Trophoblast cell (in vitro differentiated cells and primary cell): ENCODE measurements around the gene ADCY5.

Source experiments
- DNase-seq, 2 donors: peaks; one replicate each; pipeline ENCODE4 v3.0.0-alpha.2; 2016
- H2AFZ ChIP-seq: 2 replicates; pipeline ENCODE4 v1.6.1; 2013; ENCODE audit warnings: low read length, moderate library complexity, mild to moderate bottlenecking; ENCODE audit not compliant: insufficient read depth, poor library complexity
- H2AK5ac ChIP-seq: 2 replicates; pipeline ENCODE4 v1.6.1; 2013; ENCODE audit warnings: mild to moderate bottlenecking, low read length
- H2BK120ac ChIP-seq: 2 replicates; pipeline ENCODE4 v1.6.1; 2013; ENCODE audit warnings: low read length, mild to moderate bottlenecking, moderate library complexity; ENCODE audit not compliant: insufficient read depth, poor library complexity
- H2BK12ac ChIP-seq: 2 replicates; pipeline ENCODE4 v1.6.1; 2013; ENCODE audit warnings: mild to moderate bottlenecking, low read length, moderate library complexity
- H2BK5ac ChIP-seq: 2 replicates; pipeline ENCODE4 v1.6.1; 2013; ENCODE audit warnings: low read length, low read depth, moderate library complexity, mild to moderate bottlenecking; ENCODE audit not compliant: poor library complexity
- H3K14ac ChIP-seq: 2 replicates; pipeline ENCODE4 v1.6.1; 2013; ENCODE audit warnings: mild to moderate bottlenecking, low read length
- H3K18ac ChIP-seq: 2 replicates; pipeline ENCODE4 v1.6.1; 2013; ENCODE audit warnings: mild to moderate bottlenecking, low read length
- H3K23ac ChIP-seq: 2 replicates; pipeline ENCODE4 v1.6.1; 2013; ENCODE audit warnings: low read length
- H3K27ac ChIP-seq: 2 replicates; pipeline ENCODE4 v1.5.1; 2013; ENCODE audit warnings: low read depth, mild to moderate bottlenecking, inconsistent platforms, low read length, moderate library complexity
- H3K27me3 ChIP-seq: 2 replicates; pipeline ENCODE4 v1.6.1; 2013; ENCODE audit warnings: inconsistent platforms, mild to moderate bottlenecking, low read length, moderate library complexity; ENCODE audit not compliant: insufficient read depth
- H3K36me3 ChIP-seq, 2 experiments: 1 replicate in 1 of 2; 2 replicates in 1 of 2; pipeline ENCODE4 v1.6.1; 2013; ENCODE audit warnings: low read length in 2 of 2, mild to moderate bottlenecking in 2 of 2, moderate library complexity in 1 of 2; ENCODE audit not compliant: insufficient read depth in 2 of 2, control insufficient read depth in 1 of 2
- H3K4ac ChIP-seq: 2 replicates; pipeline ENCODE4 v1.6.1; 2013; ENCODE audit warnings: low read depth, mild to moderate bottlenecking, low read length, moderate library complexity
- H3K4me1 ChIP-seq, 2 experiments: 1 replicate in 1 of 2; 2 replicates in 1 of 2; pipeline ENCODE4 v1.6.1; 2013; ENCODE audit warnings: low read length in 2 of 2, mild to moderate bottlenecking in 2 of 2, moderate library complexity in 1 of 2; ENCODE audit not compliant: insufficient read depth in 2 of 2, control insufficient read depth in 1 of 2
- H3K4me2 ChIP-seq: 2 replicates; pipeline ENCODE4 v1.6.1; 2013; ENCODE audit warnings: inconsistent platforms, mild to moderate bottlenecking, low read length, moderate library complexity
- H3K4me3 ChIP-seq: 2 replicates; pipeline ENCODE4 v1.5.1; 2013; ENCODE audit warnings: mild to moderate bottlenecking, low read depth, low read length, inconsistent platforms
- H3K79me1 ChIP-seq: one replicate; pipeline ENCODE4 v1.6.1; 2013; ENCODE audit warnings: low read length
- H3K79me2 ChIP-seq: 2 replicates; pipeline ENCODE4 v1.6.1; 2013; ENCODE audit warnings: low read length, mild to moderate bottlenecking; ENCODE audit not compliant: control insufficient read depth, insufficient read depth, poor library complexity
- H3K9ac ChIP-seq: 2 replicates; pipeline ENCODE4 v1.6.1; 2013; ENCODE audit warnings: mild to moderate bottlenecking, low read length
- H3K9me3 ChIP-seq: 2 replicates; pipeline ENCODE4 v1.6.1; 2013; ENCODE audit warnings: low read depth, mild to moderate bottlenecking, control low read depth, inconsistent platforms, low read length; ENCODE audit not compliant: insufficient read depth
- H4K12ac ChIP-seq: 2 replicates; pipeline ENCODE4 v1.6.1; 2013; ENCODE audit warnings: low read depth, mild to moderate bottlenecking, low read length, moderate library complexity
- H4K8ac ChIP-seq: 2 replicates; pipeline ENCODE4 v1.6.1; 2013; ENCODE audit warnings: low read depth, mild to moderate bottlenecking, low read length, moderate library complexity
- H4K91ac ChIP-seq: one replicate; pipeline ENCODE4 v1.6.1; 2013; ENCODE audit warnings: low read depth, mild to moderate bottlenecking, low read length, moderate library complexity
- WGBS: extraction: QIAGEN DNeasy Blood & Tissue Kit; methylation state at CpG from one replicate; pipeline ENCODE4 v1.1.7; 2013; ENCODE audit warnings: missing lambda C conversion rate; ENCODE audit not compliant: insufficient read length, insufficient coverage; ENCODE audit errors: extremely low coverage; 5-methylcytosine and 5-hydroxymethylcytosine counted together

The ADCY5 gene

GRCh38 chr3:123261666-123262065 is 187.2 kb downstream of the ADCY5 start:
- Histone ChIP-seq H3K79me2 (no peaks in the 10 kb centered on the region), H3K9me3 (no peaks in the 10 kb centered on the region), H4K12ac (no peak overlapping the region), H4K8ac (no peak overlapping the region), H2AFZ (no peak overlapping the region), H2AK5ac (no peak overlapping the region), H3K4me2 (no peak overlapping the region), H3K36me3 (peaks cover 1% of the 10 kb centered on the region in 2 experiments), H3K27me3 (no peaks in the 10 kb centered on the region), H3K4ac (no peak overlapping the region), H2BK12ac (no peak overlapping the region), H2BK120ac (no peak overlapping the region), H2BK5ac (no peak overlapping the region), H4K91ac (no peak overlapping the region), H3K4me1 (no peaks in the 10 kb centered on the region), H3K79me1 (no peaks in the 10 kb centered on the region), H3K23ac (no peak overlapping the region), H3K18ac (no peak overlapping the region), H3K4me3 (no peak overlapping the region), H3K27ac (no peak overlapping the region), H3K14ac (no peak overlapping the region), H3K9ac (no peak overlapping the region)
- DNase-seq: no peak
- WGBS: no CpG with 5 or more reads among the region's 3 CpGs

GRCh38 chr3:123258811-123259420 is 190.0 kb downstream of the ADCY5 start:
- Histone ChIP-seq H3K9me3 (no peaks in the 10 kb centered on the region), H3K14ac (no peak overlapping the region), H3K79me2 (no peaks in the 10 kb centered on the region), H3K4me3 (no peak overlapping the region), H3K36me3 (peaks cover 1% of the 10 kb centered on the region in 2 experiments), H2BK120ac (no peak overlapping the region), H3K23ac (no peak overlapping the region), H4K8ac (no peak overlapping the region), H3K4me2 (no peak overlapping the region), H3K79me1 (no peaks in the 10 kb centered on the region), H3K18ac (no peak overlapping the region), H3K4ac (no peak overlapping the region), H3K9ac (no peak overlapping the region), H4K91ac (no peak overlapping the region), H2AK5ac (no peak overlapping the region), H2AFZ (no peak overlapping the region), H3K4me1 (no peaks in the 10 kb centered on the region), H3K27ac (no peak overlapping the region), H3K27me3 (no peaks in the 10 kb centered on the region), H2BK5ac (no peak overlapping the region), H2BK12ac (no peak overlapping the region), H4K12ac (no peak overlapping the region)
- no CpG with 5 or more reads among the region's 3 CpGs for WGBS
- DNase-seq: peak in 1 of 2 donors; percentile 58

GRCh38 chr3:123258359-123258758 is 190.5 kb downstream of the ADCY5 start:
- H2AK5ac ChIP-seq: no peak overlapping the region
- no peak overlapping the region for H4K8ac ChIP-seq
- H2BK5ac ChIP-seq: no peak overlapping the region
- no peak overlapping the region for H2BK12ac ChIP-seq
- no peaks in the 10 kb centered on the region for H3K27me3 ChIP-seq
- no peaks in the 10 kb centered on the region for H3K9me3 ChIP-seq
- no peaks in the 10 kb centered on the region for H3K79me1 ChIP-seq
- DNase-seq: no peak
- H3K79me2 ChIP-seq: no peaks in the 10 kb centered on the region
- no peak overlapping the region for H3K4ac ChIP-seq
- H2AFZ ChIP-seq: no peak overlapping the region
- H3K14ac ChIP-seq: no peak overlapping the region
- H3K4me2 ChIP-seq: no peak overlapping the region
- no peak overlapping the region for H4K91ac ChIP-seq
- no peak overlapping the region for H3K18ac ChIP-seq
- H3K4me1 ChIP-seq: no peaks in the 10 kb centered on the region
- H3K27ac ChIP-seq: no peak overlapping the region
- H4K12ac ChIP-seq: no peak overlapping the region
- peaks cover 1% of the 10 kb centered on the region in 2 experiments for H3K36me3 ChIP-seq
- H2BK120ac ChIP-seq: no peak overlapping the region
- H3K9ac ChIP-seq: no peak overlapping the region
- no peak overlapping the region for H3K4me3 ChIP-seq
- no peak overlapping the region for H3K23ac ChIP-seq

GRCh38 chr3:123256256-123256655 is 192.6 kb downstream of the ADCY5 start:
- H3K18ac ChIP-seq: no peak overlapping the region
- no peak overlapping the region for H2BK12ac ChIP-seq
- no peak overlapping the region for H2AFZ ChIP-seq
- no peaks in the 10 kb centered on the region for H3K79me1 ChIP-seq
- no peak overlapping the region for H3K9ac ChIP-seq
- H3K27ac ChIP-seq: no peak overlapping the region
- no peak overlapping the region for H2AK5ac ChIP-seq
- H3K4me1 ChIP-seq: no peaks in the 10 kb centered on the region
- no peak overlapping the region for H4K12ac ChIP-seq
- H4K8ac ChIP-seq: no peak overlapping the region
- no peaks in the 10 kb centered on the region for H3K79me2 ChIP-seq
- H3K4me3 ChIP-seq: no peak overlapping the region
- no peaks in the 10 kb centered on the region for H3K27me3 ChIP-seq
- no peak overlapping the region for H3K4ac ChIP-seq
- no peak overlapping the region for H3K14ac ChIP-seq
- H3K9me3 ChIP-seq: no peaks in the 10 kb centered on the region
- H3K36me3 ChIP-seq: peaks cover 1% of the 10 kb centered on the region in 2 experiments
- H3K4me2 ChIP-seq: no peak overlapping the region
- WGBS: no CpG with 5 or more reads among the region's 2 CpGs
- no peak overlapping the region for H3K23ac ChIP-seq
- no peak overlapping the region for H2BK5ac ChIP-seq
- DNase-seq: no peak
- no peak overlapping the region for H4K91ac ChIP-seq
- H2BK120ac ChIP-seq: no peak overlapping the region
